ENCODE measurements around the gene GASK1A. TPM values are rescaled to one million over a fixed set of nuclear protein-coding genes. Genes with fewer than 3 reads are reported as not detected.

The GASK1A gene
- total RNA-seq, 1 donor from 2014 or later, result 2.1 TPM

GRCh38 chr3:43006825-43007224 lies 27.7 kb downstream of the GASK1A start:
- peaks cover 2% of the 10 kb centered on the region for H3K27me3 Mint-ChIP-seq (ENCODE audit: low read depth)

GRCh38 chr3:43009547-43009946 lies 30.4 kb downstream of the GASK1A start:
- Mint-ChIP-seq H3K4me1 (no peaks in the 10 kb centered on the region), H3K27ac (ENCODE audit: unreplicated experiment) (no peak overlapping the region), H3K4me3 (no peak overlapping the region), H3K36me3 (ENCODE audit: low read depth) (no peaks in the 10 kb centered on the region), H3K27me3 (ENCODE audit: low read depth) (peaks cover 2% of the 10 kb centered on the region), H3K9me3 (no peaks in the 10 kb centered on the region)
- DNase-seq (ENCODE audit: low read depth, low spot score), result no peak
- TF ChIP-seq CTCF (conservative IDR thresholded peaks at IDR 0.05), result no peak

More at GRCh38 chr3:43006825-43007224, 27.7 kb downstream of the GASK1A start:
- H3K4me1 Mint-ChIP-seq, result no peaks in the 10 kb centered on the region
- no peaks in the 10 kb centered on the region for H3K9me3 Mint-ChIP-seq
- no peak for TF ChIP-seq CTCF (conservative IDR thresholded peaks at IDR 0.05)
- H3K36me3 Mint-ChIP-seq (ENCODE audit: low read depth), result no peaks in the 10 kb centered on the region
- no peak for DNase-seq (ENCODE audit: low read depth, low spot score)
- H3K27ac Mint-ChIP-seq (ENCODE audit: unreplicated experiment), result no peak overlapping the region
- H3K4me3 Mint-ChIP-seq, result no peak overlapping the region

- H3K36me3 Mint-ChIP-seq (ENCODE audit: low read depth), result no peaks in the 10 kb centered on the region
- no peaks in the 10 kb centered on the region for H3K4me1 Mint-ChIP-seq
- peaks cover 2% of the 10 kb centered on the region for H3K27me3 Mint-ChIP-seq (ENCODE audit: low read depth)
- no peaks in the 10 kb centered on the region for H3K9me3 Mint-ChIP-seq
- DNase-seq (ENCODE audit: low read depth, low spot score), result no peak
- H3K4me3 Mint-ChIP-seq, result no peak overlapping the region
- no peak for TF ChIP-seq CTCF (conservative IDR thresholded peaks at IDR 0.05)
- no peak overlapping the region for H3K27ac Mint-ChIP-seq (ENCODE audit: unreplicated experiment)
Measured at GRCh38 chr3:43010638-43011037, 31.5 kb downstream of the GASK1A start.

- H3K9me3 Mint-ChIP-seq, result no peaks in the 10 kb centered on the region
- no peaks in the 10 kb centered on the region for H3K4me1 Mint-ChIP-seq
- no peaks in the 10 kb centered on the region for H3K36me3 Mint-ChIP-seq (ENCODE audit: low read depth)
- DNase-seq (ENCODE audit: low read depth, low spot score), result no peak
- no peak overlapping the region for H3K27ac Mint-ChIP-seq (ENCODE audit: unreplicated experiment)
- TF ChIP-seq CTCF (conservative IDR thresholded peaks at IDR 0.05), result no peak
- H3K4me3 Mint-ChIP-seq, result no peak overlapping the region
- peaks cover 2% of the 10 kb centered on the region for H3K27me3 Mint-ChIP-seq (ENCODE audit: low read depth)
Measured at GRCh38 chr3:43011638-43012037, 32.5 kb downstream of the GASK1A start.

GRCh38 chr3:43012174-43012573 lies 33.1 kb downstream of the GASK1A start:
- no peak overlapping the region for H3K4me3 Mint-ChIP-seq
- no peak for DNase-seq (ENCODE audit: low read depth, low spot score)
- no peaks in the 10 kb centered on the region for H3K9me3 Mint-ChIP-seq
- no peaks in the 10 kb centered on the region for H3K36me3 Mint-ChIP-seq (ENCODE audit: low read depth)
- no peak for TF ChIP-seq CTCF (conservative IDR thresholded peaks at IDR 0.05)
- H3K4me1 Mint-ChIP-seq, result no peaks in the 10 kb centered on the region
- peaks cover 2% of the 10 kb centered on the region for H3K27me3 Mint-ChIP-seq (ENCODE audit: low read depth)
- no peak overlapping the region for H3K27ac Mint-ChIP-seq (ENCODE audit: unreplicated experiment)

- no peaks in the 10 kb centered on the region for H3K27me3 Mint-ChIP-seq (ENCODE audit: low read depth)
- no peaks in the 10 kb centered on the region for H3K36me3 Mint-ChIP-seq (ENCODE audit: low read depth)
- no peak overlapping the region for H3K4me3 Mint-ChIP-seq
- no peak for TF ChIP-seq CTCF (conservative IDR thresholded peaks at IDR 0.05)
- no peak overlapping the region for H3K27ac Mint-ChIP-seq (ENCODE audit: unreplicated experiment)
- DNase-seq (ENCODE audit: low read depth, low spot score), result no peak
- H3K4me1 Mint-ChIP-seq, result no peaks in the 10 kb centered on the region
- H3K9me3 Mint-ChIP-seq, result no peaks in the 10 kb centered on the region
Measured at GRCh38 chr3:43013256-43013655, 34.1 kb downstream of the GASK1A start.

All from neural crest cell (in vitro differentiated cells).